ENCODE data around the gene SUV39H2.
"Not testable (repeated sequence)": the region's sequence is repeated elsewhere in the genome, so short reads cannot be mapped to it uniquely, and the experiment has no call there.

SUV39H2 gene

GRCh38 chr10:14878266-14879123, at the start of gene SUV39H2:
TSS of gene SUV39H2 (plus strand) at chr10:14878866. CDS start at chr10:14878889, 23 bp downstream.
- DNase-seq (ENCODE audit: low read depth) = peak; percentile 96

GRCh38 chr10:14833106-14833505, 45.6 kb upstream of the SUV39H2 start:
- no peak for DNase-seq (ENCODE audit: low read depth)

- DNase-seq (ENCODE audit: low read depth) = no peak
Measured at GRCh38 chr10:14836208-14836607, 42.5 kb upstream of the SUV39H2 start.

DNA sequence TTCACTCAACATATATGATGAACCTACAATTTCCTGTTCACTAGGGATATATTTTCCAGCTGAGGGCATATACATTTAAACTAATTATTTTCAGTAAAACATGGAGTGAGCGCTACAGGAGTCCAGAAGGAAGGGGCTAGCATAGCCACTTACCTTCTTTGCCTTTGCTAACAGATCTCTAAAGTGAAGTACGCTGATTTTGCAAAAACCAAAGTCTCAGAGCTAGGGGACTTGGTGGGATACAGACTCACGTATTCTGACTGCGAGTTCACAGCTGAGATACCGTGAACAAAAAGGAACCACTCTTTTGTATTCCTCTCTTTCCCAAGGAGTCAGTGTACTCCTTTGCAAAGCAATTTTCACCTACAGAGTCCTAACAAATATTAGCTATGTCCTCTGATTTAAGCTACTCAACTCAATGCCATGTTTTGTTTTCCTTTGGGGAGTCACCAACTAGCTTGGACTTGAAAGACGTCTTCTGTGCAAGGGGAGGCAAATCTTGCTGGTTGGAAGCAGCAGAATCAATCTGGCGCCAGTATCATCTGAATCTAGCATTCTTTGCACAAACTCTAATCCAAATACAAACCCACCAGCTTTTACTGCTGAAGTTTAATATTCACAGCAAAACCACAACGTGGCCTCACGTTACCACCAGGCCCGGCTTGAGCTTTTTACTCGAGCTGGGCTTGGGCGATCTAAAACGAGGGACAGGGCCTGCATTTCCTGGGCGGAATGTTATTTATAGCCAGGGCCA, 41.5 kb upstream of the SUV39H2 start:
- DNase-seq (ENCODE audit: low read depth) = no peak

GRCh38 chr10:14837757-14838581, 40.7 kb upstream of the SUV39H2 start, which contains the start of the genes CDNF, HSPA14 and MSANTD7:
TSS of gene CDNF (minus strand) at chr10:14838037. CDS start at chr10:14837946, 91 bp downstream.
TSS of gene HSPA14 (plus strand) at chr10:14838306. CDS start at chr10:14838403, 97 bp downstream.
TSS of gene MSANTD7 (plus strand) at chr10:14838306. CDS start at chr10:14842285, 3,979 bp downstream.
- peak; percentile 99 for DNase-seq (ENCODE audit: low read depth)

GRCh38 chr10:14838582-14839304, 39.9 kb upstream of the SUV39H2 start:
- peak; percentile 26 for DNase-seq (ENCODE audit: low read depth)

- peak; percentile 11 for DNase-seq (ENCODE audit: low read depth)
Measured at GRCh38 chr10:14839305-14839695, 39.4 kb upstream of the SUV39H2 start.

DNA sequence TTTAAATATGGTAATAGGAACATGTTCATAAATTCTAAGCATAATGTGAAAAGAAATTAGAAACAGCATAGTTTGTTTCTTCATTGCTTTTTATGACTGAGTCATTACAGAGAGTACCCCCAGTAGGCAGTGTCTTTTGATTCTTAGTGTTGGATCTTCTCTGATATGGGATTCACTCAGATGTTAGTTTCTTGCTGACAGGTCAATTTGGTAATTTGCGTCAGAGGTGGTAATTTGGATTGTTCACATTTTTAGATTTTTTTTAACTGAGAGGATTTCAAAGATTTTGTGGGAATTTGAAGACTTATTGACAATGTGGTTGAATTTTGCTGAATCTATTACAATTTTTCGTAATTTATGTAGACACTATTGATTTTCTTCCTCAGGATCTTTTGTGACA, 38.5 kb upstream of the SUV39H2 start:
- DNase-seq (ENCODE audit: low read depth) = no peak

DNA sequence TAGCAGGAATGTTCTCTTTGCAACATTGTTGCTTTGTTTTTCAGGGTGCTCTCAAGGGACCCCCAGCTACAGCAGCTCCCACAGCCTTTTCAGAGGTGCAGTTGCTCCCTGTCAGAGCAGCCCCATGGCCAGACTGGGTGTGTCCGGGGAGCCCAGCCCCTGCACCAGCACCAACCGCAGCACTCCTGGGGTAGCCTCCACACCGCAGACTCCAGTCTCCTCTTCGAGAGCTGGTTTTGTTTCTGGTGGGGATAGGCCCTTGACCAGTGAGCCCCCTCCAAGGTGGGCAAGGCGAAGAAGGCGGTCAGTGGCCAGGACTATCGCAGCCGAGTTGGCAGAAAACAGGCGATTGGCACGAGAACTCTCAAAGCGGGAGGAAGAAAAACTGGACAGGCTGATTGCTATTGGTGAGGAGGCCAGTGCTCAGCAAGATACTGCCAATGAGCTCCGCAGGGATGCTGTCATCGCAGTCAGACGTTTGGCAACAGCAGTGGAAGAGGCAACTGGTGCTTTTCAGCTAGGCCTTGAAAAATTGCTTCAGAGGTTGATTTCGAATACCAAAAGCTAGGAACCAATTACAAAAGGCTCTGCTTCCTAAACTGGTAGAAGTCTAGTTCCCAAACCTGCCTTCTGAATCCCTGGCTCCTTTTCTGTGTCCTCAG, 35.2 kb upstream of the SUV39H2 start:
- no peak for DNase-seq (ENCODE audit: low read depth)

DNA sequence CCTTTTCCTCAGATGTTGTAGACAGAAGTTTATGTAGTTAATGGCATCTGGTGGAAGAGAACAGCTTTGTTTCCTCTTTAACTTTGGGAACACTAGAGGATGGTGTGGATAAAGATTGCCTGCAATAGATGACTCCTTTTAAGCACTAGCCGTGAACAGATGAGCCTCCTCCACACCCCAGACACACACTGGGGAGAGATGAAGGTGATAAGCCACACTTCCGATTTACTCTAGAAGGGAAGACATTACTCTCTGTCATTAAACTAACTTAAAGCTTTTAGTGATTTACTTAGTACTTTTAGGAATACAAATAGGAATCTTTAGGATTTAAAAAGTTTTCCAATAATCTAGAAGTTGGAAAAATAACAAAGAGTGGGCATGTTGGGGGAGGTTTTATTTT, 33.7 kb upstream of the SUV39H2 start:
- DNase-seq (ENCODE audit: low read depth) = no peak

GRCh38 chr10:14852236-14852635, 26.4 kb upstream of the SUV39H2 start:
- DNase-seq (ENCODE audit: low read depth) = no peak

DNA sequence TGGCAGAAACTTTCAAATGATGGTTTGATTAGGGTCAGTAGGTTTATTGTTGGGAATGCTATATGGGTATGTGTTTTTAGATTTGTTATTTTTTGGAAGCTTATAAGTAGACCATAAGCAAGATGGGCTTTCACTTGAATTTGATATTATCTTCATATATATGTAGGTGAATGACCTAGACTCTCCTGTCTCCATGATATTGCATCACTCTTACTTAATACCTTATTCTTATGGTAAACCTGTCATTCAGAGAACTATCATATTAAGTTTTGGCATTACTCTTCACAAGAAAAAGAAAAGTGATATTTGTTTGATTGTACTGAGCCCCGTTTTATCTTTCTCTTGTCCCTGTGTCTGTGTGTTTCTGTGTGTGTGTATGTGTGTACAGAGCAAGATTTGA, 23.2 kb upstream of the SUV39H2 start:
- no peak for DNase-seq (ENCODE audit: low read depth)

DNA sequence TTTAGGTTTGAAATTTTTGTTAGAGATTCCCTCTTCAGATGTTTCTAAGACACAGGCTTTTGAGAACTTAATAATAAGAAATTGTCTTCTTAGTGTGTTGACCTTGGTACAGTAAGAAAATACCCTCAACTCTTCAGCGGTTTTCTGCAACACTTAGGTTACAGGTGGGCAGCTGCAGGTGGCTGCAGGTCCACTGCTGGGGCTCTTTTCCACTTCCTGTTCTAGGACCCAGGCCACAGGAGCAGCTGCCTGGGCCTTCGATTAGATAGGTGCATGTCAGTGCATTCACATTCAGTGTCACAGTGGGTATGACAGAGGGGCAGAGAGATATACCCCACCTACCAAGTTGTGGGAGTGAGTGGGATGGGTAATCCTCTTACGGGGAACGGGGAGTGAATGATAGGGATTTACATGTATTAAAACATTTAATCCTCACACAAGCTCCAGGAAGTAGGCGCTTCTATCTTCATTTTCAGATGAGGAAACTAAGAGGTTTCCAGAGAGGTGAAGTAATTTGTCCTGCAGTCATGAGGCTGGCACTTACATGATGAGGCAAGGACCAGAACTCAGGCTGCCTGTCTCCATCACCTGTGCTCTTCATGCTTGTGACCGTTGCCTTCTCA, 20.2 kb upstream of the SUV39H2 start:
- no peak for DNase-seq (ENCODE audit: low read depth)

GRCh38 chr10:14859043-14859442, 19.6 kb upstream of the SUV39H2 start:
- no peak for DNase-seq (ENCODE audit: low read depth)

DNA sequence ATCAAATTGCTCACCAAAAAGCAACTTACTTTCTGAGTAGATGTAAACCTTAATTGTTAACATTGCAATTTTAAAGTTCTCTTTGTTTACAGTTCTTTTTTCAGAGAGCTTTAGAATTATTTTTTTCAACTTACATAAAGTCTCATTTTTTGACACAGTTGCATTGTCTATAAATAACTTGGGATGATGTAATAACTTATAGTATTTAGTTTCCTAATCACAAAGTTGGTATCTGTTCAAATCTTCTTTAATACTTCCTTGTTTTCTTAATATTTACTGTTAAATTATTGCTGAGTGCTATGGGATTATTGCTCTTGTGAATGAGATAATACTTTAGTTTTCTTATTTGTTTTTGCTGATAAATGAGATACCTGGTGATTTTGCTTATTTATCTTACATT, 18.9 kb upstream of the SUV39H2 start:
- DNase-seq (ENCODE audit: low read depth) = no peak

DNA sequence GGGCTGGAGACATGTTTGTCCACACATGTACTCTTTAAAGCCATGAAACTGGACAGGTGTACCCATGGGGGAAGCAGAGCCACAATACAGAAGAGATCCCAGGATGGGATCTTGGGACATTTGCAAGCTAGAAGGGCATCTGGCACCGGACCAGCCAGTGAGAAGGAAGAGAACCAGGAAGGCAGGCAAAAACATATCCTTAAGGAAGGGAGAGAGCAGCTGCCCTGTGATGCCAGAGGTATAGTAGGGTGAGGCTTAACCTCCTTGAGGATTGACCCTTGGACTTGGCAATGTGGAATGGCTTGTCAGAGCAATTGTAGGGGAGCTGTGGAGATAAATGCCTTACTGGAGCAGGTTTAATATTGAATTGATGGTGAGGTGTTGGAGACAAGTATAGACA, 17.9 kb upstream of the SUV39H2 start:
- no peak for DNase-seq (ENCODE audit: low read depth)

GRCh38 chr10:14864466-14864865, 14.2 kb upstream of the SUV39H2 start:
- DNase-seq (ENCODE audit: low read depth) = not testable (repeated sequence)

DNA sequence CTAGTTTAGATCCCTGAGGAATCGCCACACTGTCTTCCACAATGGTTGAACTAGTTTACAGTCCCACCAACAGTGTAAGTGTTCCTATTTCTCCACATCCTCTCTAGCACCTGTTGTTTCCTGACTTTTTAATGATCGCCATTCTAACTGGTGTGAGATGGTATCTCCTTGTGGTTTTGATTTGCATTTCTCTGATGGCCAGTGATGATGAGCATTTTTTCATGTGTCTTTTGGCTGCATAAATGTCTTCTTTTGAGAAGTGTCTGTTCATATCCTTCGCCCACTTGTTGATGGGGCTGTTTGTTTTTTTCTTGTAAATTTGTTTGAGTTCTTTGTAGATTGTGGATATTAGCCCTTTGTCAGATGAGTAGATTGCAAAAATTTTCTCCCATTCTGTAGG, 13.8 kb upstream of the SUV39H2 start:
- not testable (repeated sequence) for DNase-seq (ENCODE audit: low read depth)

GRCh38 chr10:14873090-14873760, 5.4 kb upstream of the SUV39H2 start:
- peak; percentile 84 for DNase-seq (ENCODE audit: low read depth)

GRCh38 chr10:14875941-14876340, 2.7 kb upstream of the SUV39H2 start:
- peak; percentile 39 for DNase-seq (ENCODE audit: low read depth)

All from iris pigment epithelial cell (primary cell).